ENCODE measurements around the gene APOA4.

DNA sequence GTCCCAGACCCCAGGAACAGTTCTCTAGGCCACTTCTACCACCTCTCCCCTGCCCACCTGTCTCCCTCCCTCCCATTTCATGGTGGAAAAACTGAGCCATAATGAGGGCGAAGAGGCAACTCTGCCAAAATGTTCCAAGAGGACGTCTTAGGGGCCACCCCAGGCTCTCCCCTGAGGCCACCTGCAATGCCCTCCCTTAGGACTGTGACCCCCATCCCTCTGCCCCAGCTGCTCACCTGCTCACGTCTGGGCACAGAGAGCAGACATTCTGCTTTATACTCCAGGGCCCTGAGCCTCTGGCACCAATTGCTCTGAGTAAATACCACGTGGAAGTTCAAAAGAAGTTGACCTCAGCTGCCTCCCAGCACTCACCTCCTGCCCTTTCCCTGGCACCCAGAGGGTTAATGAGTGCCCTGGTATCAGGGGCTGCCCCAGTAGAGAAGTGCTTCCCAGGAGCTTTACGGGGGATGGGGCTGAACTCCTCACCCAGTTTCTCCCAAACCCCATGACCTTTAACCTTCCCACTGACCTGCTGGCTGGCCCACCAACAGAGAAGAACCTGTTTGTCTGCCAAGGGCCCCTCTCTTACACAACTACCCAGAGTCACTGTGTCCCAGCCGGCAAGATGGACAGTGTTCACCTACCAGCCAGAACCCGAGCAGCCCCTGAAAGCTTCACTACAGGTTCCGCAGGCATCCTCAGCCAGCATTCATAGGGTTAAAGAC lies 30.8 kb downstream of the APOA4 start:
- TF ChIP-seq CTCF (IDR thresholded peaks at IDR 0.05) (no peak), POLR2A (IDR thresholded peaks at IDR 0.05) (no peak), EP300 (IDR thresholded peaks at IDR 0.05) (no peak)

Measured in tibial nerve (tissue), 4 donors.